Nephron progenitor cell (in vitro differentiated cells): ENCODE measurements around the gene HES5.

Experiments used
- DNase-seq: peaks from one replicate; pipeline ENCODE4 v3.0.0; 2021
- H3K27ac Mint-ChIP-seq: 2 replicates; pipeline ENCODE4 v1.8.0; 2021; ENCODE audit warnings: mild to moderate bottlenecking, moderate library complexity, mixed read lengths
- H3K27me3 Mint-ChIP-seq: 2 replicates; pipeline ENCODE4 v1.8.0; 2021; ENCODE audit warnings: mild to moderate bottlenecking, low read depth, mixed read lengths; ENCODE audit not compliant: poor library complexity
- H3K36me3 Mint-ChIP-seq: 2 replicates; pipeline ENCODE4 v1.8.0; 2021; ENCODE audit warnings: low read depth, mixed read lengths
- H3K4me1 Mint-ChIP-seq: 2 replicates; pipeline ENCODE4 v1.8.0; 2021; ENCODE audit warnings: mixed read lengths
- H3K4me3 Mint-ChIP-seq: 2 replicates; pipeline ENCODE4 v1.8.0; 2021; ENCODE audit warnings: mild to moderate bottlenecking, moderate library complexity, mixed read lengths
- H3K9me3 Mint-ChIP-seq: 2 replicates; pipeline ENCODE4 v1.8.0; 2021; ENCODE audit warnings: mild to moderate bottlenecking, moderate library complexity, mixed read lengths
- TF ChIP-seq, protein P1 (sequence below): fragments of 200-600 bp; sonication (generic); IDR thresholded peaks from 2 replicates; pipeline ENCODE4 v1.5.0; 2021; ENCODE audit warnings: antibody characterized with exemption

HES5 gene

DNA sequence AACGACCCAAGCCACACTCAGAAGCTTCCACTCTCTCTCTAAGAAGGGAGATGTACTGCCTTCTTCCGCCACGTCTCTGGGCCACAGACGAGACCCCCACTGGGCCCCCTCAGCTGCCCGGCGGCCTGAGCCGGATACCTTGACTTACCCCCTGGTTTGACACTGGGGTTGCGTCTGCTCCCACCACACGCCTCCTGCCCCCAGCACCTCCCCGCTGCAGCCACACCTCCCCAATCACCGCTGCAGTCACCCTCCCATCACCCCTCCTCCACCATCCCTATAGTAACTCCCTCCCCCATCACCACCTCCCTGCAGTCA lies 14.3 kb downstream of the HES5 start:
- TF ChIP-seq, protein P1, sequence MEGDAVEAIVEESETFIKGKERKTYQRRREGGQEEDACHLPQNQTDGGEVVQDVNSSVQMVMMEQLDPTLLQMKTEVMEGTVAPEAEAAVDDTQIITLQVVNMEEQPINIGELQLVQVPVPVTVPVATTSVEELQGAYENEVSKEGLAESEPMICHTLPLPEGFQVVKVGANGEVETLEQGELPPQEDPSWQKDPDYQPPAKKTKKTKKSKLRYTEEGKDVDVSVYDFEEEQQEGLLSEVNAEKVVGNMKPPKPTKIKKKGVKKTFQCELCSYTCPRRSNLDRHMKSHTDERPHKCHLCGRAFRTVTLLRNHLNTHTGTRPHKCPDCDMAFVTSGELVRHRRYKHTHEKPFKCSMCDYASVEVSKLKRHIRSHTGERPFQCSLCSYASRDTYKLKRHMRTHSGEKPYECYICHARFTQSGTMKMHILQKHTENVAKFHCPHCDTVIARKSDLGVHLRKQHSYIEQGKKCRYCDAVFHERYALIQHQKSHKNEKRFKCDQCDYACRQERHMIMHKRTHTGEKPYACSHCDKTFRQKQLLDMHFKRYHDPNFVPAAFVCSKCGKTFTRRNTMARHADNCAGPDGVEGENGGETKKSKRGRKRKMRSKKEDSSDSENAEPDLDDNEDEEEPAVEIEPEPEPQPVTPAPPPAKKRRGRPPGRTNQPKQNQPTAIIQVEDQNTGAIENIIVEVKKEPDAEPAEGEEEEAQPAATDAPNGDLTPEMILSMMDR, result no peak
- H3K4me1 Mint-ChIP-seq, result peaks cover 7% of the 10 kb centered on the region

DNA sequence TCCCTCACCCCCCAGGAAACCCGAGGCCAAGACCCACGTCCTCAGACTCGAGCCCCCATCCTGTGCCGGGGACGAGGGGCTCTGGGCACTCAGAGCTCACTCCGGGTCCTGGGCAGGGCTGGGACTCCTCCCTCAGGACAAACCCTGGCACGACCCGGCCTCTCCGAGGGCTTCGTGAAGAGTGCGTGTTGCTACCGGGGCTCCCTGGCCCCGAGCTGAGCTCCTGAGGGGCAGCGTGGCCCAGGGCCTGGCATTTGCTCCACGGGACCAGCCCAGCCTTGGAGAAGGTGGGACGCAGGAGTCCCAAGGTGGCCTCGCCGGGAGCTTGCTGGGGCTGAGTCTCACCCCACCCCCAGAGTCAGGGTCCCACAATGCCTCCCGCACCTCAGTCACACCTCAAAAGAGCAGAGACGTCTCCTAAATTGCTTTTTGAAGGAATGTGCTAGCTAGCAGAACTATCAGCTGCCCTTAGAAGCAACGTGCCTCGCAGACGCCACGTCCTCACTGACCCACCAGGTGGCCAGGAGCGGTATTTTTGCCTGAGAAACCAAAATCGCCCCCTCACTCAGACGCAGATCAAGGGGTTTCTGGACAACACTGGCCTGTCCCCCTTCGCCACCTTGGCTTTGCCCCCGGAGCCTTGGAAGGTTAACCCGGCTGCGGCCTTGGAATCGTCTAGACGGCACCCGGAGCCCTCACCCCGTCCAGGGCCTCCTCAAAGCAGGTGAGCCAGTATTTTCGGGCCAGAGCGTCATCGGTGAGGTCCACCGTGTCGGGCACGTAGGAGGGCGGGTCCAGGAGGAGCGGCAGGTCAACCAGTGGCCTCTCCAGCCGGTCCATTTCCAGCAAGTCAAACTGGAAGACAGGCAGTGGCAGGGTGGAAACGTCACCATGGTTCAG lies 14.9 kb downstream of the HES5 start:
- TF ChIP-seq, protein P1, result no peak
- DNase-seq, result no peak
- Mint-ChIP-seq H3K27me3 (no peaks in the 10 kb centered on the region), H3K27ac (no peak overlapping the region), H3K4me1 (peaks cover 7% of the 10 kb centered on the region), H3K9me3 (no peaks in the 10 kb centered on the region), H3K4me3 (no peak overlapping the region), H3K36me3 (peaks cover 9% of the 10 kb centered on the region)

More for the DNA sequence above, 14.3 kb downstream of the HES5 start:
- no peak for DNase-seq
- H3K9me3 Mint-ChIP-seq, result no peaks in the 10 kb centered on the region
- no peak overlapping the region for H3K27ac Mint-ChIP-seq
- H3K27me3 Mint-ChIP-seq, result no peaks in the 10 kb centered on the region
- peaks cover 12% of the 10 kb centered on the region for H3K36me3 Mint-ChIP-seq
- H3K4me3 Mint-ChIP-seq, result no peak overlapping the region

DNA sequence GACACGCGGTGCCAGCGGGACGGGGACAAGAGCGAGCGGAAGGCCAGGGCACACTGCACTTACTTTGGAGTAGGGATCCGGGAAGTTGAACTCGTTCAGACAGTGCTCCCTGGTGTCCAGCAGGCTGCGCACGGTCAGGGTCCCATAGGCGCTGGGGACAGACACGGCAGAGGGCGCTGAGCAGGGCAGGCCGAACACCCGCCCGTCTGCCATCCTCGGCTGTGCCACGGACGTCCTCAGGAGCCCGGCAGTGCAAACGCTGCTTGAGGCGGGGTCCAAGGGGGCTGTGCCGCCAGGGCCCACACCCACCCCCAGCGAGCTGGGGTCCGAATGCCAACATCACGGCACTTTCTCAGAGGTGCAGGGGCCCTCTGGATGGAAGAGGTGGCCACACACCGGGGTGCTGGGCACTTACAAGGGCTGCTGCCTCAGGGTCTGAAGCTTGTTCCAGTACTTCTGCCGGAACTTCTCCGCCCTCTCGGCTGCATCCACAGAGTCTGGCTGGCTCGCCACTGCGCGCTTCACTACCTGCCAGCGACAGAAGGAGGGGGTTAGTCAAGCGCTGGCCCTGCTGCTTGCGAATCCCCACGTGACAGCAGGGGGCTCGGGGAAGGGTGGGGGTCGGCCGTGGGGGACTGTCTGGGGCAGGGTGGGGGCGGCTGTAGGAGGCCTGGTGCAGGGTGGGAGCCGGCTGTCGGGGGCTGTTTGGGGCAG lies 16.0 kb downstream of the HES5 start:
- TF ChIP-seq, protein P1, result no peak
- Mint-ChIP-seq H3K9me3 (no peaks in the 10 kb centered on the region), H3K27me3 (no peaks in the 10 kb centered on the region), H3K4me3 (no peak overlapping the region), H3K4me1 (peaks cover 7% of the 10 kb centered on the region), H3K36me3 (peaks cover 9% of the 10 kb centered on the region), H3K27ac (no peak overlapping the region)
- peak; percentile 33 for DNase-seq

DNA sequence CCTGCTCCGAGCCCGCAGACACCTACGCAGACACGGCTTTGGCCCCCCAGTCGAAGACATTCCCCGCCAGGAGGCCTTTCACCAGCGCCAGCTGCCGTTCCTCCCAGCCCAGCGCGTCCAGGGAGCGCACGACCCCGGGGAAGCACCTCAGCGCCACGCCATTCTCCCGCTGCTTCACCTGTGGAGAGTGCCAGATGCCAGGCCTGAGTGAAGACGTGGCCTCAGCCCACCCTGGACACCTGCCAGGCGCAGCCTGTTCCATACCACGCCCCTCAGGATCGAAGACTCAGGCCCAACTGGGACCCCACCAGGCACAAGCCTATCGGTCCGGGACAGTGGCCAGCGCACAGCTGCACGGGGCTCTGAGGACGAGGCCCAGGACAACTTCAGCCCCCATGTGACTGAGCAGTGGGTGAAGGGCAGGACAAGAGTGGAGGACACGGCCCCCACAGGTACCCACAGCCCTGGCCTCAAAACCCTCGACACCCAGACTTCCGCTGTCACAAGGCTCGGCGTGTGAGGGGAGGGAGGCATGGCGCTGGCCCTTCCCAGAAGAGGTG lies 17.1 kb downstream of the HES5 start:
- Mint-ChIP-seq H3K4me1 (peaks cover 5% of the 10 kb centered on the region), H3K27me3 (no peaks in the 10 kb centered on the region), H3K27ac (no peak overlapping the region), H3K9me3 (no peaks in the 10 kb centered on the region), H3K4me3 (no peak overlapping the region), H3K36me3 (peaks cover 9% of the 10 kb centered on the region)
- TF ChIP-seq, protein P1, result no peak
- no peak for DNase-seq

DNA sequence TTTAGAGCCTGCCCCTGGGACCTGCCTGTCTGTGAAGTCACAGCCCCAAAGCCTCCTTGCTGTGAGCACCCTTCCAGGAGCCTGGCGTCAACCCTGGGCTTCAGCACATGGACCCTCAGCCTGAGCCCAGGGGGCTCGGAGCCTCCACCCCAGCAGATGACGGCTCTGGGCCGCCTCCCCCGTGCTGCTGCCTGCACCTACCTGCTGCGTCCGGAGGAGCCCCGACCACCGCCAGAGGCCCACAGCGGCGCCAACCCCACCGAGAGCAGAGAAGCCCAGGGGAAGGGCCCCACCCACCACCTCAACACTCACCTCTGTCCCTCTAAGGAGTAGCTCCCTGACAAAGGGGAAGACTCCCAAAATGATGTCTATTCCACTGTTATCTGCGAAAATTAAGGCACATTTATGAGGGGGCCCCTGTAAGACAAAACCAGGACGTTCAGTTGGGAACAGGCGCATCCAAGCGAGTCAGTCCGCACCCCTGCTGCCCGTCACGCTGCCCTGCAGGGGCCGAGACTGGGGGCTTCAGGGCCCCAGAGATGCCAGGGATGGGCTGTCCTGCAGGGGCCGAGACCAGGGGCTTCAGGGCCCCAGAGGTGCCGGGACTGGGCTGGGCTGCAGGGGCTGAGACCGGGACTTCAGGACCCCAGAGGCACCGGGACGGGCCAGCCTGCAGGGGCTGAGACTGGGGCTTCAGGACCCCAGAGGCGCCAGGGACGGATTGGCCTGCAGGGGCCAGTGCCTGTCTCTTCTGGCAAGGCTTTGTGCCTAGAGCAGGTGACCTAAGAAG lies 19.5 kb downstream of the HES5 start:
- H3K4me1 Mint-ChIP-seq, result no peaks in the 10 kb centered on the region
- TF ChIP-seq, protein P1, result no peak
- peaks cover 5% of the 10 kb centered on the region for H3K36me3 Mint-ChIP-seq
- H3K9me3 Mint-ChIP-seq, result no peaks in the 10 kb centered on the region
- DNase-seq, result no peak
- H3K27ac Mint-ChIP-seq, result no peak overlapping the region
- no peaks in the 10 kb centered on the region for H3K27me3 Mint-ChIP-seq
- no peak overlapping the region for H3K4me3 Mint-ChIP-seq
